ENCODE measurements around the gene CNIH2.
"Not testable (repeated sequence)": the region's sequence is repeated elsewhere in the genome, so short reads cannot be mapped to it uniquely, and the experiment has no call there.

The CNIH2 gene

DNA sequence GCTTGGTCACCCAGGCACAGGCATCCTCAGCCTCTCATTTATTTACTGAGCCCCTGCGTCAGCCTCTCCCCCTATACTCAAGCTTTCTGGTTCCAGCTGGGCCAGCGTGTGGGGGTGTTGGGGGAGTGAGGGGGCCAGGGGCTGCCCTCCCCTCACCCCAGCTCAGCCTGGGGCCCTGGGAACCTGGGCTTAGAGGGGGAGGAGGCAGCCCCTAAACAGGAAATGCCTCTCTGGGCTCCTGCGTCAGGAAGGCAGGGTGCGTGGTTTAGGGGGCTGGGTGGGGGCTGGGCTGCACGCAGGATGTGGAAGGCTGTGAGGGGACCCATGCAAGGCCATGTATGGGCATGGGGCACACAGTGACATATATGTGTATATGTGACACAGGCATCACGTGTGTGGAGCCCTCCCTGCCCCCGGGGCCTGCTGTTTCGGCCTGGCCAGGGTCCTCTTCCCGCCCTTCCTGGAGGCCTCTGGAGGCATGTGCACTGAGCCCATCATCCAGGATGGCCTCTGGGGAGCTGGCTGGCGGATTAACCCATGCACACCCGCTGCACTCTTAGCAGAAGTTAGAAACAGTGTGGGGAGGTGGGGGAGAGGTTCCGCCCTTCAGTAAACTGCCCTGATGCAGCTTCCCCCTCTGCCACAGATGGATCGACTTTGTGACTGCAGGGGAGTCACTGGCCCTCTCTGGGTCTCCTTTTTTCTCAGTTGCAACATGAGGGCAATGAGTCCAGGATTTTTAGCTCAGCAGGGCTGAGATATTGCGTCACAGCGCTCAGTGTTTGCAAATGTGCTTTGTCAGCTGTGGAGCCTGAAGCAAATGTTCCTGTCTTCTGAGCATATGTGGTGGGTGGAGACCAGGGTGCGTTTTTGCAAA, 40.0 kb downstream of the CNIH2 start:
- H3K4me1 Mint-ChIP-seq: peaks cover 60% of the 10 kb centered on the region
- peak overlapping the region; percentile 88 for H3K27ac Mint-ChIP-seq
- ATAC-seq: peak; percentile 69
- no peaks in the 10 kb centered on the region for H3K36me3 Mint-ChIP-seq
- no peaks in the 10 kb centered on the region for H3K9me3 Mint-ChIP-seq
- H3K4me3 Mint-ChIP-seq: peak overlapping the region; percentile 46
- DNase-seq (ENCODE audit: low spot score in 2 of 2): peak in 1 of 2 donors; percentile 65

DNA sequence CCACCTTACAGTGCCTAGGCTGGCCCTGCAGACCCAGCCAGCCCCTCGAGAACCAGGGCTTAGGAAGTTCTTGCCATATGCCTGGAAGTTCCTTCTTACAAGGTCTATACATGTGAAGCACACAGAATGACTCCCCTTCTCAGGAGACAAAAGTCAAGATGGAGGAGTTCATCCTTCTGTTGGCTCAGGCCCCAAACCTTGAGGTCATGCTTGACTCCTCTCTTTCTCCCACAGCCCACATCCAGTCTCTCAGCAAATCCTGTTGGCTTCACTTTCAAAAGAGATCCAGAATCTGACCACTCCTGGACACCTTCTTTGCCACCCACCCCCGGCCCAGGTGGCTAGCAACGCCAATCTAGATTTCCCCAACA, 40.6 kb downstream of the CNIH2 start:
- DNase-seq (ENCODE audit: low spot score in 2 of 2) (no peak), ATAC-seq (no peak)
- no peaks in the 10 kb centered on the region for H3K9me3 Mint-ChIP-seq
- H3K27ac Mint-ChIP-seq: peak overlapping the region; percentile 88
- no peaks in the 10 kb centered on the region for H3K36me3 Mint-ChIP-seq
- peak overlapping the region; percentile 46 for H3K4me3 Mint-ChIP-seq
- H3K4me1 Mint-ChIP-seq: peaks cover 66% of the 10 kb centered on the region

DNA sequence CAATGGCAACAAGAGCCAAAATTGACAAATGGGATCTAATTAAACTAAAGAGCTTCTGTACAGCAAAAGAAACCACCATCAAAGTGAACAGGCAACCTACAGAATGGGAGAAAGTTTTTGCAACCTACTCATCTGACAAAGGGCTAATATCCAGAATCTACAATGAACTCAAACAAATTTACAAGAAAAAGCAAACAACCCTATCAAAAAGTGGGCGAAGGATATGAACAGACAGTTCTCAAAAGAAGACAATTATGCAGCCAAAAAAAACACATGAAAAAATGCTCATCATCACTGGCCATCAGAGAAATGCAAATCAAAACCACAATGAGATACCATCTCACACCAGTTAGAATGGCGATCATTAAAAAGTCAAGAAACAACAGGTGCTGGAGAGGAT, 42.3 kb downstream of the CNIH2 start:
- peaks cover 59% of the 10 kb centered on the region for H3K4me1 Mint-ChIP-seq
- not testable (repeated sequence) for H3K9me3 Mint-ChIP-seq; DNase-seq (ENCODE audit: low spot score in 2 of 2); ATAC-seq; H3K27ac Mint-ChIP-seq; H3K4me3 Mint-ChIP-seq; H3K36me3 Mint-ChIP-seq

DNA sequence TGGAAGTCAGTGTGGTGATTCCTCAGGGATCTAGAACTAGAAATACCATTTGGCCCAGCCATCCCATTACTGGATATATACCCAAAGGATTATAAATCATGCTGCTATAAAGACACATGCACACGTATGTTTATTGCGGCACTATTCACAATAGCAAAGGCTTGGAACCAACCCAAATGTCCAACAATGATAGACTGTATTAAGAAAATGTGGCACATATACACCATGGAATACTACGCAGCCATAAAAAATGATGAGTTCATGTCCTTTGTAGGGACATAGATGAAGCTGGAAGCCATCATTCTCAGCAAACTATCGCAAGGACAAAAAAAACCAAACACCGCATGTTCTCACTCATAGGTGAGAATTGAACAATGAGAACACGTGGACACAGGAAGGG, 42.8 kb downstream of the CNIH2 start:
- H3K9me3 Mint-ChIP-seq; H3K36me3 Mint-ChIP-seq; H3K4me3 Mint-ChIP-seq; H3K27ac Mint-ChIP-seq; DNase-seq (ENCODE audit: low spot score in 2 of 2); ATAC-seq: not testable (repeated sequence)
- peaks cover 57% of the 10 kb centered on the region for H3K4me1 Mint-ChIP-seq

DNA sequence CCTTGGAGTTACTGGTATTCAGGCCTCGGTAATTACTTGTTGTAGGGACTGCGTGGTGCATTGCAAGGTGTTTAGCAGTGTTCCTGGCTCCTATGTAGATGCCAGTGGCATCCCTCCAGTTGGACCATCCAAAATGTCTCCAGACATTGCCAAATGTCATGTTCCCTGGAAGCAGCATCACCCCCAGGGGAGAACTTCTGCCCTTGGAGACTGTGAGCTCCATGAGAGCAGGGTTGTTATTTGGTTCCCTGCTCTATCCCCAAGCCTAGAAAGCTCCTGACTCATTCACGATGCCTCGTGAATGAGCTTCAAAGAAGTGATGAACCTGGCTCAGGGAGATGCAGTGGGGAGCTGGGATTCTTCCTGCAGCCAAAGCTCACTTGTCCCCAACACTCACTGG, 43.6 kb downstream of the CNIH2 start:
- Mint-ChIP-seq H3K4me1 (peaks cover 62% of the 10 kb centered on the region), H3K36me3 (no peaks in the 10 kb centered on the region), H3K9me3 (no peaks in the 10 kb centered on the region), H3K27ac (no peak overlapping the region), H3K4me3 (no peak overlapping the region)
- DNase-seq (ENCODE audit: low spot score in 2 of 2) (no peak), ATAC-seq (no peak)

DNA sequence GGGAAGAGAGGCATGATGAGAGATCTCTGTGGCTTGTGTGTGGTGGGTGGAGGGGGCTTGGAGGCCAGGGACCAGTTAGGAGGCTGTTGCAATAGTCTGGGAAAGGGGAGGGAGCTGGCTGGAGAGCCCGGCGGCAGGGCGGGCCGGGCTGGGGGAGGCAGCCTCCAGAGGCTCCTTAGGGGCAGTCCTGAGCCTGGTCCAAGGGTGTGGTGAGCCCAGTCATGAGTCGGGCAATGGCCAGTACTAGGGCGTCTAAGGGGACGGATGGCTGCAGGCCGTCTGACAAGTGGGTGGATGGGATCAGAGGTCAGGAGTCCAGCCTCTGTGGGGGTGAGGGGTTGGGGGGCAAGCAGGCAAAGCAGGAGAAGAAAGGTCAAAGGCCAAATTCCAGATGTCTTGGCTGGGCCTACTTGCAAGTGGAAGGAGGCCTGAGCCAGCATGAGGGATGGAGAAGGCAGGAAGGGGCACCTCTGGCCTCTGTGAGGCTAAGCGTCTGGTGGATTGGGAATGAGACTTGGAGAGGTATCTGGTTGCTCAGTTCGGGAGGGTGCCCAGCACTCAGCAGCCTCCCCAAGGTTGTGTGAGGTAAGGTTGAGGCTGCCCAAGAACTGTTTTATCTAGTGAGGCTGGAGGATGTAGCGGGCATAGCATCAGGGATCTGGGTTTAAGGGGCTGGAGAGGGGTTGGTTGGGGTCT, 44.9 kb downstream of the CNIH2 start:
- Mint-ChIP-seq H3K4me3 (no peak overlapping the region), H3K4me1 (peaks cover 64% of the 10 kb centered on the region), H3K9me3 (no peaks in the 10 kb centered on the region), H3K36me3 (no peaks in the 10 kb centered on the region), H3K27ac (no peak overlapping the region)
- no peak for DNase-seq (ENCODE audit: low spot score in 2 of 2)
- no peak for ATAC-seq

DNA sequence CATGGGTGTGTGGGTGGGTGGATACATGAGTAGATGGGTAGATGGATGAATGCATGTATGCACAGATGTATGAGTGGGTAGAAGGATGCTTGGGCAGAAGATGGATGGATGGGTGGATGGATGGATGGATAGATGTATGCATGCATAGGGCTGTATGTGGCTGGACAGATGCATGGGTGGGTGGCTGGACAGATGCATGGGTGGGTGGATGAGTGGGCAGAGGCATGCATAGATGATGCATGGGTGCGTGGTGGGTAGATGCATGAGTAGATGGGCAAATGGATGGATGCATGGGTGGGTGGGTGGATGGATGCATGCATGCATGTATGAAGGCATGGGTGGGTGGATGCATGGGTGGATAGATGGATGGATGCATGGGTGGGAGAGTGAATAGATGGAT, 45.7 kb downstream of the CNIH2 start:
- Mint-ChIP-seq H3K36me3 (no peaks in the 10 kb centered on the region), H3K27ac (no peak overlapping the region)

DNA sequence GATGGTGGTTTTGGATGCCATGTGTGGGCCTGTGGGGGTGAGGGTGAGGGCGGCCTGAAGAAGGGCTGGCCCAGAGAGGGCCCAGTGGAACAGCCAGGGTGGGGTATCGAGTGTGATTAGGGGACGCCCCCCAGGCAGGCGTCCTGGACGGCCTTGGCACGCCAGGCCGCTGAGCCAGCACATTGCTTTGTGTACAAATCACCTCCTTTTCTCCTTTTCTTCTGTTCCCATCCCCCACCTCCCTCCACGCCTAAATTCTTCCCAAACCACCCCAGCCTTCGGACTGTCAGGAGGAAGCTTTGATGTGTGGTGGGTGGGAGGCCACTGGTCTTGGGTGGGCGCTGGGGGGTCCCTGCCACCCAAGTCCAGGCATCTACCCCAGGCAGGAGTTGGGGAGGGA, 46.7 kb downstream of the CNIH2 start:
- H3K27ac Mint-ChIP-seq: peak overlapping the region; percentile 37
- ATAC-seq: no peak
- no peak overlapping the region for H3K4me3 Mint-ChIP-seq
- H3K9me3 Mint-ChIP-seq: no peaks in the 10 kb centered on the region
- no peaks in the 10 kb centered on the region for H3K36me3 Mint-ChIP-seq
- peaks cover 58% of the 10 kb centered on the region for H3K4me1 Mint-ChIP-seq
- DNase-seq (ENCODE audit: low spot score in 2 of 2): no peak

More for the DNA sequence above, 45.7 kb downstream of the CNIH2 start:
- Mint-ChIP-seq H3K9me3 (no peaks in the 10 kb centered on the region), H3K4me3 (no peak overlapping the region), H3K4me1 (peaks cover 64% of the 10 kb centered on the region)
- no peak for ATAC-seq
- no peak for DNase-seq (ENCODE audit: low spot score in 2 of 2)

DNA sequence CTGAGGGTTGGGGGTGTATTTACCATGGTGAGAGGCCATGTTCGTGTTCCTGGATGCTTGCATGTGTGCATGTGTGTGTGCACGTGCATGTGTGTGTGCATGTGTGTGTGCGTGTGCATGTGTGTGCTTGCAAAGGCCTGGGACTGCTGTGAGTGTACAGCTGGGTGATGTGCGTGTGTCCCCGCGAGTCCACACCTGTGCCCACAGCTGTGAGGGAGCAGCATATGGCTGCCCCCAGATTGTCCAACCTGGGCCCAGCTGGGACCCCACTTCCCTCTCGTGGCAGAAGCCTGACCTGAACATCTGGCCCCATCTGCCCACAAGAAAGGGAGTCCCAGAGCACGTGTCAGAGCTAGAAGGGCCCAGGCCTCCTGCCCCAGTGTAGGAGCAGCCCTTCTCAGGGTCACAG, 47.3 kb downstream of the CNIH2 start:
- Mint-ChIP-seq H3K9me3 (no peaks in the 10 kb centered on the region), H3K36me3 (no peaks in the 10 kb centered on the region), H3K4me3 (no peak overlapping the region), H3K27ac (peak overlapping the region; percentile 86), H3K4me1 (peaks cover 58% of the 10 kb centered on the region)
- DNase-seq (ENCODE audit: low spot score in 2 of 2): no peak
- ATAC-seq: no peak

DNA sequence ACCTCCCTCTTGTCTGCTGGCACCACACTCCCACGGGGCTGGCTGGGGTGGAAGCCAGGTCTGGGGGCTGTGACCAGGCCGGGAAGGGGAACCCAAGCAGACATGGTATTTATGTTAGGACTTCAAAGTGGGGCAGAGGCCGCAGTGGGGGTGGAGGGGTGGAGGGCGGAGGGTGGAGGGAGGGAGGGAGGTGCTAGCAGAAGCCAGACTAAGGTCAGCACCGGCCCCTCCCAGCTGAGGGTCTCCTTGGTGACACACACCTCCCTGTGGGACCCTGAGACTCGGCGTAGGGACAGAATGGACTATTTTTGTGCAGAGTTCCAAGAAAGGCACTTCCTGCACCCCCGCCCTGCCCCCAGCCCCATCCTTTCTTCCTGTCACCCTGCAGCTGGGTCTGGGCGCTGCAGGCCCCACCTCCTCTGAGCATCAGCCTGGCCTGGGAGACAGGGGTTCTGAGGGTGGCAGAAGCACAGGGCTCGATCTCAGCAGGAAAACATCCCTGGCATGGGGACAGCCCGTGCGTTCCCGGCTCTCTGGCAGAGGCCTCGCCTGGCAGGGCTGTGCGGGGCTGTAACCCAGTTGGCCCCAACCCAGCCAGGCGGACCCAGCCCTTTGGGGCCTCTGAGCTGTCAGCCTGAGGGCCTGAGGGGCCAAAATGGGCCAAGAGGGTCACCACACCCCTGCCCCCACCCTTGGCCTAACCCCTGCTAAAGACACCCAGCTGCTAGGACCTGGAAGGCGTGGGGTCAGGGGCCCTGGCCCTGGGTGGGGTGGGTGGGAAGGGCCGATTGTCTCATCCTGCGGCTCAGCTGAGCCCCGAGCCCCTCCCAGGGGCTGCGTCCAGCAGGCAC, 48.5 kb downstream of the CNIH2 start:
- DNase-seq (ENCODE audit: low spot score in 2 of 2) (peak in 1 of 2 donors; percentile 59), ATAC-seq (peak; percentile 3)
- Mint-ChIP-seq H3K36me3 (no peaks in the 10 kb centered on the region), H3K4me1 (peaks cover 58% of the 10 kb centered on the region), H3K4me3 (peak overlapping the region; percentile 19), H3K27ac (peak overlapping the region; percentile 86), H3K9me3 (no peaks in the 10 kb centered on the region)

DNA sequence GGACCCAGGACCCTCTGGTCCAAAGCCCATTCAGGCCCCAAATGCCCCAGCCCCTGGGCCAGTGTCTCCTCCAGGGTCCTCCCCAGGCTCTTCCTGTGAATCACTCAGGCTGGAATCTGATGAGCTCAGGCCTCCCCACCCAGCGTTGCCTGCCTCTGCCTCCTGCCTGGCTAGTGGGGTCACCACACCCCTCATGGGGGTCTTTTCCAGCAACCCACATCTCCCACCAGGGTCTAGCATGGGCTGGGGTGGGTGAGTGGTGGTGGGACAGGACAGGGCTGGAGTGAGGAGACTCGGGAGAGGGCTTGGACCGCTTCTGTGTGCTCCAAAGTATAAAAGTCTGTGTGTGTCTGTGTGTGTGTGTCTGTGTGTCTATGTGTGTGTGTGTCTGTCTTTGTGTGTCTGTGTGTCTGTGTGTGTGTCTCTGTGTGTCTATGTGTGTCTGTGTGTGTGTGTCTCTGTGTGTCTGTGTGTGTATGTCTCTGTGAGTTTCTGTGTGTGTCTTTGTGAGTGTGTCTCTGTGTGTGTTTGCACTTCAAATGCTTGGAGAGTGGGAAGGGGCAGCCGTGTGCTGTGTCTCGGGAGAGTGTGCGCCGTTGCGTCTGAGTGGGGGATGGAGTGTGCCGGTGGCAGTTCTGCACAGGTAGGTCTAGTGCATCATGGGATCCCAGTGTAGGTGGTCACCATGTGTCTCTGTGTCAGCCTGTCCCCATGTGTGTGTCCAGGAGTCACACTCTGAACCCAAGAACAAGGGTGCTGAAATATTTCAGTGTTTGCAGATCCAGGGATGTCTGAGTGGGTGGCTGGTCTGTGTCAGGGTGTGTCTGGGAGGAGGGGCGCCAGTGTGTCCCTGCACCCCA, 49.4 kb downstream of the CNIH2 start:
- Mint-ChIP-seq H3K4me3 (peak overlapping the region; percentile 13), H3K27ac (peak overlapping the region; percentile 58), H3K4me1 (peaks cover 54% of the 10 kb centered on the region)

DNA sequence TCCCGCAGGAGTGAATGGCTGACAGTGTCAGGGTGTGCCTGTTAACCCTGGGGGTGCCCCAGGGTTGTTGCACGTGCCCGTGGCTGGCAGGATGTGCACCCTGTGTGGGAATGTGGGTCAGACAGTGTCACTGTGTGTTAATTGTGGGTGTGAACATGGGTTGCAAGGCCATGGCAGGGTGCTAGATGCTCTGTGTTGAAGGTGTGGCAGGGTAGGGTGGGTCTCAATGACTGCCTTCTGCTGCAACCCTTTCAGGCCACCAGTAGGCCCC, 50.0 kb downstream of the CNIH2 start:
- ATAC-seq: peak; percentile 61

More for the DNA sequence above, 49.4 kb downstream of the CNIH2 start:
- H3K36me3 Mint-ChIP-seq: no peaks in the 10 kb centered on the region
- DNase-seq (ENCODE audit: low spot score in 2 of 2) (no peak), ATAC-seq (no peak)
- no peaks in the 10 kb centered on the region for H3K9me3 Mint-ChIP-seq

DNA sequence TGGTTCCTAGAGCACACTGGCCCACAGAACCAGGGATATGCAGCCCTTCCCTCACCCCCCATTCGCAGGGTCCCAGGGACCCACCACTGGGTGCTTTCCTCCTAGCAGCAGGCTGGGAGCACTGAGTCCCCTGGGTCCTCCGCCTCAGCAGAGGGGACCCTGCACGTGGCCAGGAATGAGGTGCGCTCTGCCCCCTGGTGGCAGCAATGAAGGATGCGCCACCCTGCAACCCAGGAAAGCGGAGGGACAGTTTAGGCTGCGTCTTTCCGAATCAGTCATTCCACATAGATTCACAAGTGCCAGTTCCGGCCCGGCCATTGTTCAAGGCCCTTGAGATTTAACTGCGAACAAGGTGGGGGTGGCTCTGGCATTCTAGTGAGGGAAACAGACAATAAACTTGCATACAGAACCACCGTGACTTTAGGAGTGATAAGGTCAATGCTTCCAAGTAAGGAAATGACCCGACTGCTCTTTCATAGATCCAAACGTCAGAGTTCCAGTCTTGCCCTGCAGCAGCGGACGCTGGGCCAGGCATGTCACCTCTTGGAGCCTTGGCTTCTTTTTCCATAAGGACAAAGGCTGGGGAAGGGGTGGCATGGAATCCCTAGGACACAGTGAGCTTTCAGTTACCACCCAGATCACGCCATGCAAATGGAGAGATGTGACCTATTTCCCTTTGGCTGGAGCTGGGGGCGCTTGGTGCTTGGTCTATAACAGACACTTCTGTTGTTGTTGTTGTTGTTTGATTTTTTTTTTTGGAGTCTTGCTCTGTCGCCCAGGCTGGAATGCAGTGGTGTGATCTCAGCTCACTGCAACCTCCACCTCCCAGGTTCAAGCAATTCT, 50.5 kb downstream of the CNIH2 start:
- DNase-seq (ENCODE audit: low spot score in 2 of 2): peak; percentile 80 to 90
- peak; percentile 87 for ATAC-seq
- H3K36me3 Mint-ChIP-seq: no peaks in the 10 kb centered on the region
- H3K4me1 Mint-ChIP-seq: peaks cover 43% of the 10 kb centered on the region
- H3K9me3 Mint-ChIP-seq: no peaks in the 10 kb centered on the region
- H3K4me3 Mint-ChIP-seq: peak overlapping the region; percentile 38
- peak overlapping the region; percentile 68 for H3K27ac Mint-ChIP-seq

More for the DNA sequence above, 50.0 kb downstream of the CNIH2 start:
- no peaks in the 10 kb centered on the region for H3K9me3 Mint-ChIP-seq
- DNase-seq (ENCODE audit: low spot score in 2 of 2): no peak
- H3K27ac Mint-ChIP-seq: peak overlapping the region; percentile 68
- peaks cover 48% of the 10 kb centered on the region for H3K4me1 Mint-ChIP-seq
- peak overlapping the region; percentile 38 for H3K4me3 Mint-ChIP-seq
- H3K36me3 Mint-ChIP-seq: no peaks in the 10 kb centered on the region

DNA sequence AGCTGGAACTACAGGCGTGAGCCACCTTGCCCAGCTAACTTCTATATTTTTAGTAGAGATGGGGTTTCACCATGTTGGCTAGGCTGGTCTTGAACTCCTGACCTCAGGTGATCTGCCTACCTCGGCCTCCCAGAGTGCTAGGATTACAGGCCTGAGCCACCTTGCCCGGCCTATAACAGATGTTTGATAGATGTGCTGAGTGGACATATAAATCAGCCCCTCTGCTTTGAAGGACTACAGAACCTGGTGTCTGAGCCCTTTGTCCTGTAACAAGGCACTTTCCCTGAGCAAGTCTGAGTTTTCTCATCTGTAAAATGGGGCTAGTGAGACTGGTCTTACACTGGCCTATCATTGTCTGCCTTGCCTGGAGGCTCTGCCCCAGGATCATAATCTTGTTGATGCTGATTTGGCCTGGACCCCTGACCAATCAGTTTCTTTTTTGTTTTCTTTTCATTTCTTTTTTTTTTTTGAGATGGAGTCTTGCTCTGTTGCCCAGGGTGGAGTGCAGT, 51.2 kb downstream of the CNIH2 start:
- Mint-ChIP-seq H3K27ac (peak overlapping the region; percentile 68), H3K4me3 (peak overlapping the region; percentile 38), H3K36me3 (no peaks in the 10 kb centered on the region), H3K4me1 (peaks cover 36% of the 10 kb centered on the region), H3K9me3 (no peaks in the 10 kb centered on the region)
- DNase-seq (ENCODE audit: low spot score in 2 of 2) (no peak), ATAC-seq (no peak)

Data from stimulated activated effector memory CD8-positive, alpha-beta T cell treated with anti-CD3 and anti-CD28 coated beads, Interleukin-12 subunit alpha, Interleukin-12 subunit beta, amount 100 ng/mL, for 72 hours (primary cell).